WTC11 (cell line): Measurements from ENCODE around the gene GALK2. TPM values are rescaled to one million over a fixed set of nuclear protein-coding genes. Genes with fewer than 3 reads are reported as not detected.

Experiments used
- ATAC-seq: fragments of 200-7000 bp; cut with Tn5 transposase; 2 replicates; pipeline ENCODE4 v1.10.0; 2021; ENCODE audit warnings: mild to moderate bottlenecking, moderate library complexity
- CTCF ChIA-PET: fragments of 300-600 bp; sonication (Branson Sonifier 250); formaldehyde crosslinking; loops from one replicate; lab custom pipeline; 2021; ENCODE audit warnings: antibody characterized with exemption; lab: Charles Lee
- POLR2A ChIA-PET: fragments of 350-600 bp; sonication (Branson Sonifier 250); formaldehyde crosslinking; loops from one replicate; lab custom pipeline; 2021; ENCODE audit warnings: antibody characterized with exemption; lab: Charles Lee
- DNase-seq: peaks from one replicate; pipeline ENCODE4 v3.0.0; 2021; ENCODE audit warnings: low spot score
- H3K27ac Mint-ChIP-seq: 2 replicates; pipeline ENCODE4 v1.8.0; 2021; ENCODE audit warnings: mixed read lengths
- H3K27me3 Mint-ChIP-seq: 2 replicates; pipeline ENCODE4 v1.8.0; 2021; ENCODE audit warnings: low read depth, mild to moderate bottlenecking, moderate library complexity, mixed read lengths
- H3K36me3 Mint-ChIP-seq: 2 replicates; pipeline ENCODE4 v1.8.0; 2021; ENCODE audit warnings: mixed read lengths
- H3K4me1 Mint-ChIP-seq: 2 replicates; pipeline ENCODE4 v1.8.0; 2022; ENCODE audit warnings: mixed read lengths
- H3K4me3 Mint-ChIP-seq: 2 replicates; pipeline ENCODE4 v1.8.0; 2021; ENCODE audit warnings: mild to moderate bottlenecking, moderate library complexity, mixed read lengths
- H3K9me3 Mint-ChIP-seq: 2 replicates; pipeline ENCODE4 v1.8.0; 2021; ENCODE audit warnings: mixed read lengths
- FOXK1 ChIP-seq: sonication (generic); formaldehyde crosslinking; IDR thresholded peaks from 2 replicates; pipeline ENCODE4 v1.8.0; 2022; ENCODE audit warnings: mild to moderate bottlenecking, moderate library complexity, missing genetic modification reagents
- GABPB1 ChIP-seq: sonication (generic); formaldehyde crosslinking; IDR thresholded peaks from 2 replicates; pipeline ENCODE4 v1.8.1; 2023; ENCODE audit warnings: mild to moderate bottlenecking, missing genetic modification reagents
- IRF2 ChIP-seq: sonication (generic); formaldehyde crosslinking; IDR thresholded peaks from 2 replicates; pipeline ENCODE4 v1.8.0; 2022; ENCODE audit warnings: low read depth, missing genetic modification reagents, borderline replicate concordance
- NFE2L1 ChIP-seq: sonication (generic); formaldehyde crosslinking; IDR thresholded peaks from 2 replicates; pipeline ENCODE4 v1.8.1; 2023; ENCODE audit warnings: missing genetic modification reagents
- TEAD1 ChIP-seq: sonication (generic); formaldehyde crosslinking; IDR thresholded peaks from 2 replicates; pipeline ENCODE4 v1.8.0; 2022; ENCODE audit warnings: mild to moderate bottlenecking, missing genetic modification reagents
- TP53 ChIP-seq: sonication (generic); formaldehyde crosslinking; IDR thresholded peaks from 2 replicates; pipeline ENCODE4 v1.8.1; 2023; ENCODE audit warnings: mild to moderate bottlenecking, missing genetic modification reagents
- ZNF138 ChIP-seq: sonication (generic); formaldehyde crosslinking; conservative IDR thresholded peaks from 2 replicates; pipeline ENCODE4 v1.8.1; 2022; ENCODE audit warnings: mild to moderate bottlenecking, moderate library complexity, missing genetic modification reagents
- ZNF423 ChIP-seq: fragments of 250-450 bp; sonication (Bioruptor Pico); IDR thresholded peaks from 2 replicates; pipeline ENCODE4 v2.1.2; 2022; ENCODE audit warnings: mild to moderate bottlenecking, moderate library complexity
- ZNF671 ChIP-seq: fragments of 250-450 bp; sonication (Bioruptor Pico); IDR thresholded peaks from 2 replicates; pipeline ENCODE4 v1.8.0; 2021; ENCODE audit warnings: mild to moderate bottlenecking
- total RNA-seq: library from RNA; stranded (reverse); gene quantifications from 3 replicates; pipeline ENCODE4 v1.2.3, GENCODE V29; 2021
- TF ChIP-seq, protein P1 (sequence below): sonication (generic); formaldehyde crosslinking; IDR thresholded peaks from 2 replicates; pipeline ENCODE4 v1.8.1; 2023; ENCODE audit warnings: mild to moderate bottlenecking, missing genetic modification reagents
- TF ChIP-seq, protein P2 (sequence below): sonication (generic); formaldehyde crosslinking; IDR thresholded peaks from 2 replicates; pipeline ENCODE4 v1.8.1; 2023; ENCODE audit warnings: mild to moderate bottlenecking, missing genetic modification reagents, moderate library complexity
- TF ChIP-seq, protein P3 (sequence below): sonication (generic); formaldehyde crosslinking; IDR thresholded peaks from 2 replicates; pipeline ENCODE4 v1.8.0; 2023; ENCODE audit warnings: missing genetic modification reagents
- TF ChIP-seq, protein P4 (sequence below): sonication (generic); formaldehyde crosslinking; IDR thresholded peaks from 2 replicates; pipeline ENCODE4 v1.8.1; 2022; ENCODE audit warnings: mild to moderate bottlenecking, missing genetic modification reagents, moderate library complexity, borderline replicate concordance
- TF ChIP-seq, protein P5 (sequence below): sonication (generic); formaldehyde crosslinking; IDR thresholded peaks from 2 replicates; pipeline ENCODE4 v1.8.1; 2022; ENCODE audit warnings: missing genetic modification reagents, borderline replicate concordance
- TF ChIP-seq, protein P6 (sequence below): fragments of 250-450 bp; sonication (Bioruptor Pico); IDR thresholded peaks from 2 replicates; pipeline ENCODE4 v1.9.0; 2021; ENCODE audit warnings: mild to moderate bottlenecking, borderline replicate concordance
- TF ChIP-seq, protein P7 (sequence below): sonication (generic); formaldehyde crosslinking; IDR thresholded peaks from 2 replicates; pipeline ENCODE4 v1.8.1; 2022; ENCODE audit warnings: low read depth, mild to moderate bottlenecking, moderate library complexity, missing genetic modification reagents, borderline replicate concordance
- TF ChIP-seq, protein P8 (sequence below): sonication (generic); formaldehyde crosslinking; IDR thresholded peaks from 2 replicates; pipeline ENCODE4 v1.8.0; 2022; ENCODE audit warnings: mild to moderate bottlenecking, missing genetic modification reagents
- TF ChIP-seq, protein P9 (sequence below): fragments of 250-450 bp; sonication (Bioruptor Pico); IDR thresholded peaks from 2 replicates; pipeline ENCODE4 v1.8.0; 2021; ENCODE audit warnings: mild to moderate bottlenecking

Gene GALK2
- total RNA-seq, 1 experiment from 2014 or later = 16.9 TPM

DNA sequence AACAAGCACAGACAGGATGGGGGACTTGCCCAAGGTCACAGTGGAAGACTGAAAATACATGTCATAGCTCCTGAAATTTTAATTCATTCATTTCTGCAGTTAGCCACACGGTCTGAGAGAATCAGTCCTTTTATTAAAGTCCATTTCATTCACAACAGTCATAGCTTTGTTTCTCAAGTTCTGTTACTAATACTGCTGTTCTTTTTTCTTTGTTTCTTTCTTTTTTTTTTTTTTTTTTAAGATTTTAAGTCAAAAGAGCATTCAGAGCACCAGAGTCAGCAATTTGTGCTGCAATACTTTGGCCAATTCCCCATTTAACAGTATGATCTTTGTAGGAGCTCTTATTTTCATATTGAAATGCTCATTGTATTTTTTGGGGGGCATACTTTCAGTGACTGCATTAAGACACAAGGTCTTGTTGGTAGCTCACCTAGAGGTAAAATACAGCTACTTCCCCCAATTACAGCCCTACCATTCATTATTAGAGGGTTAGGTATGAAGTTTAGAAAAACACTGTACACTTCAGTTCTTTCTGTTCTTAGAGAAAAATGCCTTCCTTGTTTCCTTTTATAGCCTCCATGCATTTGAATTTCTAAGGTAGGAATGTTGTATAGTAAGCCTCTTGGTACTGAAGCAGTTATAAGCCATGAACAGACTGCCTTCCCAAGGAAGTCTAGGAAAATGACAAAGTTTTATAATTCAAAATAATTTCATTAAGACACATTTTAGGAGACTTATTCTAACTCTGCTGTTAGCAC is 9.6 kb downstream of the GALK2 start:
- H3K27ac Mint-ChIP-seq = no peak overlapping the region
- H3K4me1 Mint-ChIP-seq = peaks cover 18% of the 10 kb centered on the region
- DNase-seq (no peak), ATAC-seq (no peak)
- no peak for TF ChIP-seq ZNF671 (CRISPR knock-in tag)
- TF ChIP-seq, protein P1, sequence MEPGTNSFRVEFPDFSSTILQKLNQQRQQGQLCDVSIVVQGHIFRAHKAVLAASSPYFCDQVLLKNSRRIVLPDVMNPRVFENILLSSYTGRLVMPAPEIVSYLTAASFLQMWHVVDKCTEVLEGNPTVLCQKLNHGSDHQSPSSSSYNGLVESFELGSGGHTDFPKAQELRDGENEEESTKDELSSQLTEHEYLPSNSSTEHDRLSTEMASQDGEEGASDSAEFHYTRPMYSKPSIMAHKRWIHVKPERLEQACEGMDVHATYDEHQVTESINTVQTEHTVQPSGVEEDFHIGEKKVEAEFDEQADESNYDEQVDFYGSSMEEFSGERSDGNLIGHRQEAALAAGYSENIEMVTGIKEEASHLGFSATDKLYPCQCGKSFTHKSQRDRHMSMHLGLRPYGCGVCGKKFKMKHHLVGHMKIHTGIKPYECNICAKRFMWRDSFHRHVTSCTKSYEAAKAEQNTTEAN (CRISPR knock-in tag) = no peak
- TF ChIP-seq, protein P2, sequence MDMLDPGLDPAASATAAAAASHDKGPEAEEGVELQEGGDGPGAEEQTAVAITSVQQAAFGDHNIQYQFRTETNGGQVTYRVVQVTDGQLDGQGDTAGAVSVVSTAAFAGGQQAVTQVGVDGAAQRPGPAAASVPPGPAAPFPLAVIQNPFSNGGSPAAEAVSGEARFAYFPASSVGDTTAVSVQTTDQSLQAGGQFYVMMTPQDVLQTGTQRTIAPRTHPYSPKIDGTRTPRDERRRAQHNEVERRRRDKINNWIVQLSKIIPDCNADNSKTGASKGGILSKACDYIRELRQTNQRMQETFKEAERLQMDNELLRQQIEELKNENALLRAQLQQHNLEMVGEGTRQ (CRISPR knock-in tag) = no peak
- no peak for TF ChIP-seq ZNF138
- TF ChIP-seq NFE2L1 (CRISPR knock-in tag) = no peak
- TF ChIP-seq, protein P3, sequence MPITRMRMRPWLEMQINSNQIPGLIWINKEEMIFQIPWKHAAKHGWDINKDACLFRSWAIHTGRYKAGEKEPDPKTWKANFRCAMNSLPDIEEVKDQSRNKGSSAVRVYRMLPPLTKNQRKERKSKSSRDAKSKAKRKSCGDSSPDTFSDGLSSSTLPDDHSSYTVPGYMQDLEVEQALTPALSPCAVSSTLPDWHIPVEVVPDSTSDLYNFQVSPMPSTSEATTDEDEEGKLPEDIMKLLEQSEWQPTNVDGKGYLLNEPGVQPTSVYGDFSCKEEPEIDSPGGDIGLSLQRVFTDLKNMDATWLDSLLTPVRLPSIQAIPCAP = no peak
- TF ChIP-seq, protein P4, sequence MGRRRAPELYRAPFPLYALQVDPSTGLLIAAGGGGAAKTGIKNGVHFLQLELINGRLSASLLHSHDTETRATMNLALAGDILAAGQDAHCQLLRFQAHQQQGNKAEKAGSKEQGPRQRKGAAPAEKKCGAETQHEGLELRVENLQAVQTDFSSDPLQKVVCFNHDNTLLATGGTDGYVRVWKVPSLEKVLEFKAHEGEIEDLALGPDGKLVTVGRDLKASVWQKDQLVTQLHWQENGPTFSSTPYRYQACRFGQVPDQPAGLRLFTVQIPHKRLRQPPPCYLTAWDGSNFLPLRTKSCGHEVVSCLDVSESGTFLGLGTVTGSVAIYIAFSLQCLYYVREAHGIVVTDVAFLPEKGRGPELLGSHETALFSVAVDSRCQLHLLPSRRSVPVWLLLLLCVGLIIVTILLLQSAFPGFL (CRISPR knock-in tag) = no peak
- no peak for TF ChIP-seq ZNF423
- TF ChIP-seq TEAD1 (CRISPR knock-in tag) = no peak
- no peak for TF ChIP-seq GABPB1 (CRISPR knock-in tag)
- TF ChIP-seq, protein P5, sequence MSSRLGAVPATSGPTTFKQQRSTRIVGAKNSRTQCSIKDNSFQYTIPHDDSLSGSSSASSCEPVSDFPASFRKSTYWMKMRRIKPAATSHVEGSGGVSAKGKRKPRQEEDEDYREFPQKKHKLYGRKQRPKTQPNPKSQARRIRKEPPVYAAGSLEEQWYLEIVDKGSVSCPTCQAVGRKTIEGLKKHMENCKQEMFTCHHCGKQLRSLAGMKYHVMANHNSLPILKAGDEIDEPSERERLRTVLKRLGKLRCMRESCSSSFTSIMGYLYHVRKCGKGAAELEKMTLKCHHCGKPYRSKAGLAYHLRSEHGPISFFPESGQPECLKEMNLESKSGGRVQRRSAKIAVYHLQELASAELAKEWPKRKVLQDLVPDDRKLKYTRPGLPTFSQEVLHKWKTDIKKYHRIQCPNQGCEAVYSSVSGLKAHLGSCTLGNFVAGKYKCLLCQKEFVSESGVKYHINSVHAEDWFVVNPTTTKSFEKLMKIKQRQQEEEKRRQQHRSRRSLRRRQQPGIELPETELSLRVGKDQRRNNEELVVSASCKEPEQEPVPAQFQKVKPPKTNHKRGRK (CRISPR knock-in tag) = no peak
- TF ChIP-seq, protein P6, sequence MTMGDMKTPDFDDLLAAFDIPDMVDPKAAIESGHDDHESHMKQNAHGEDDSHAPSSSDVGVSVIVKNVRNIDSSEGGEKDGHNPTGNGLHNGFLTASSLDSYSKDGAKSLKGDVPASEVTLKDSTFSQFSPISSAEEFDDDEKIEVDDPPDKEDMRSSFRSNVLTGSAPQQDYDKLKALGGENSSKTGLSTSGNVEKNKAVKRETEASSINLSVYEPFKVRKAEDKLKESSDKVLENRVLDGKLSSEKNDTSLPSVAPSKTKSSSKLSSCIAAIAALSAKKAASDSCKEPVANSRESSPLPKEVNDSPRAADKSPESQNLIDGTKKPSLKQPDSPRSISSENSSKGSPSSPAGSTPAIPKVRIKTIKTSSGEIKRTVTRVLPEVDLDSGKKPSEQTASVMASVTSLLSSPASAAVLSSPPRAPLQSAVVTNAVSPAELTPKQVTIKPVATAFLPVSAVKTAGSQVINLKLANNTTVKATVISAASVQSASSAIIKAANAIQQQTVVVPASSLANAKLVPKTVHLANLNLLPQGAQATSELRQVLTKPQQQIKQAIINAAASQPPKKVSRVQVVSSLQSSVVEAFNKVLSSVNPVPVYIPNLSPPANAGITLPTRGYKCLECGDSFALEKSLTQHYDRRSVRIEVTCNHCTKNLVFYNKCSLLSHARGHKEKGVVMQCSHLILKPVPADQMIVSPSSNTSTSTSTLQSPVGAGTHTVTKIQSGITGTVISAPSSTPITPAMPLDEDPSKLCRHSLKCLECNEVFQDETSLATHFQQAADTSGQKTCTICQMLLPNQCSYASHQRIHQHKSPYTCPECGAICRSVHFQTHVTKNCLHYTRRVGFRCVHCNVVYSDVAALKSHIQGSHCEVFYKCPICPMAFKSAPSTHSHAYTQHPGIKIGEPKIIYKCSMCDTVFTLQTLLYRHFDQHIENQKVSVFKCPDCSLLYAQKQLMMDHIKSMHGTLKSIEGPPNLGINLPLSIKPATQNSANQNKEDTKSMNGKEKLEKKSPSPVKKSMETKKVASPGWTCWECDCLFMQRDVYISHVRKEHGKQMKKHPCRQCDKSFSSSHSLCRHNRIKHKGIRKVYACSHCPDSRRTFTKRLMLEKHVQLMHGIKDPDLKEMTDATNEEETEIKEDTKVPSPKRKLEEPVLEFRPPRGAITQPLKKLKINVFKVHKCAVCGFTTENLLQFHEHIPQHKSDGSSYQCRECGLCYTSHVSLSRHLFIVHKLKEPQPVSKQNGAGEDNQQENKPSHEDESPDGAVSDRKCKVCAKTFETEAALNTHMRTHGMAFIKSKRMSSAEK (CRISPR knock-in tag) = no peak
- TF ChIP-seq TP53 = no peak
- TF ChIP-seq IRF2 (CRISPR knock-in tag) = no peak
- TF ChIP-seq, protein P7, sequence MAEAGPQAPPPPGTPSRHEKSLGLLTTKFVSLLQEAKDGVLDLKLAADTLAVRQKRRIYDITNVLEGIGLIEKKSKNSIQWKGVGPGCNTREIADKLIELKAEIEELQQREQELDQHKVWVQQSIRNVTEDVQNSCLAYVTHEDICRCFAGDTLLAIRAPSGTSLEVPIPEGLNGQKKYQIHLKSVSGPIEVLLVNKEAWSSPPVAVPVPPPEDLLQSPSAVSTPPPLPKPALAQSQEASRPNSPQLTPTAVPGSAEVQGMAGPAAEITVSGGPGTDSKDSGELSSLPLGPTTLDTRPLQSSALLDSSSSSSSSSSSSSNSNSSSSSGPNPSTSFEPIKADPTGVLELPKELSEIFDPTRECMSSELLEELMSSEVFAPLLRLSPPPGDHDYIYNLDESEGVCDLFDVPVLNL = no peak
- TF ChIP-seq FOXK1 (CRISPR knock-in tag) = no peak
- TF ChIP-seq, protein P8, sequence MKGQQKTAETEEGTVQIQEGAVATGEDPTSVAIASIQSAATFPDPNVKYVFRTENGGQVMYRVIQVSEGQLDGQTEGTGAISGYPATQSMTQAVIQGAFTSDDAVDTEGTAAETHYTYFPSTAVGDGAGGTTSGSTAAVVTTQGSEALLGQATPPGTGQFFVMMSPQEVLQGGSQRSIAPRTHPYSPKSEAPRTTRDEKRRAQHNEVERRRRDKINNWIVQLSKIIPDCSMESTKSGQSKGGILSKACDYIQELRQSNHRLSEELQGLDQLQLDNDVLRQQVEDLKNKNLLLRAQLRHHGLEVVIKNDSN (CRISPR knock-in tag) = no peak
- TF ChIP-seq, protein P9, sequence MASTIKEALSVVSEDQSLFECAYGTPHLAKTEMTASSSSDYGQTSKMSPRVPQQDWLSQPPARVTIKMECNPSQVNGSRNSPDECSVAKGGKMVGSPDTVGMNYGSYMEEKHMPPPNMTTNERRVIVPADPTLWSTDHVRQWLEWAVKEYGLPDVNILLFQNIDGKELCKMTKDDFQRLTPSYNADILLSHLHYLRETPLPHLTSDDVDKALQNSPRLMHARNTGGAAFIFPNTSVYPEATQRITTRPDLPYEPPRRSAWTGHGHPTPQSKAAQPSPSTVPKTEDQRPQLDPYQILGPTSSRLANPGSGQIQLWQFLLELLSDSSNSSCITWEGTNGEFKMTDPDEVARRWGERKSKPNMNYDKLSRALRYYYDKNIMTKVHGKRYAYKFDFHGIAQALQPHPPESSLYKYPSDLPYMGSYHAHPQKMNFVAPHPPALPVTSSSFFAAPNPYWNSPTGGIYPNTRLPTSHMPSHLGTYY = no peak
- POLR2A ChIA-PET = interaction anchor here (0.6 to 0.8 kb wide), 3 partner anchors 9 to 45 kb away, joined by 3 to 4 read pairs (median 3); partner anchors contain the start of gene GALK2
- no peaks in the 10 kb centered on the region for H3K27me3 Mint-ChIP-seq
- no peak overlapping the region for H3K4me3 Mint-ChIP-seq
- H3K36me3 Mint-ChIP-seq = peaks cover 20% of the 10 kb centered on the region
- CTCF ChIA-PET = interaction anchor here (0.6 to 1.0 kb wide), 4 partner anchors 10 to 204 kb away, joined by 3 to 5 read pairs (median 4); partner anchors contain the start of gene GALK2
- peaks cover 21% of the 10 kb centered on the region for H3K9me3 Mint-ChIP-seq
